Stimulated activated CD8-positive, alpha-beta memory T cell treated with anti-CD3 and anti-CD28 coated beads, Interleukin-2, amount 100 ng/mL, for 48 hours (primary cell): ENCODE results near the gene ZXDC.

ENCODE experiments used
- DNase-seq, 2 donors: peaks; one replicate each; pipeline ENCODE4 v3.0.0-alpha.2; 2020; ENCODE audit warnings: low read depth in 2 of 2

ZXDC gene

DNA sequence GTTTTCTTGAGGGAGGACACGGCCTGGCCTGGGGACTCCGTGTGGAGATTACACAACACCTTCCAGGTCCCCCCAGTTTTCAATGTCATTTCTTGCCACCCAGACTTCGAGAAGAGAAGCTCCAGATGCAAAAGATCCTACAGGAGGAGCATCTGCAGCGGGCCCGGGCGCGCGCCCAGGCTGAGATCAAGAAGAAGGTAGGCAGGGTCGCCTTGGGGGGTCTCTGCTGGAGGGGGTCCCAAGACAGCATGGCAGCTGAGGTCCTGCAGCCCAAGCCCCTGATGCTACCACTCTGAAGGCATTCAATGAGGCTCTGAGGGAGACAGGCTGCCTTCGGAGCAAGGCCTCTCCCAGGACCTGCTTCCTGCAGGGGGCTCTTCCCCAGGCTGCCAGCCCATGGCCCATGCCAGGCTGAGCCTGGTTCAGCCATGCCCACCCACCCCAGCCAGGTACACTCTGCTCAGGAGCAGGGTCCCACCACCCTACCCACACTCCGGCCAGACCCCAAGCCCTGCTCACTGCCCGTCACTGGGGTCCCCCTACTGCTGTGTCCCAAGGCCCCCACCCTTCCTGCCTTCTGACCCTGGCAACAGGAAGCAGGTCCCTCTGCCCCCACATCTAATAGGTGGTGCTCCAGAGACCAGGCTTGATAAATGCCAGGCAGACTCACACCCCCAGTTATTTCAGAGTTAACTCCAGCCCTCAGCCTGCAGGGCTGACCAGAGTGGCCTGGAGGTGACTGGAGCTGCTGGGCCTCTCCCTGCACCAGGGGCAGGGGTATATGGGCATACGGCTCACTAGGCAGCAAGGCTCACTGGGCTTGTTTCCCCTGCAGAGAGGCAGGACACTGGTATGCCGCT, 40.0 kb downstream of the ZXDC start:
- no peak for DNase-seq

GRCh38 chr3:126434931-126435411, 40.7 kb downstream of the ZXDC start:
- DNase-seq = no peak

DNA sequence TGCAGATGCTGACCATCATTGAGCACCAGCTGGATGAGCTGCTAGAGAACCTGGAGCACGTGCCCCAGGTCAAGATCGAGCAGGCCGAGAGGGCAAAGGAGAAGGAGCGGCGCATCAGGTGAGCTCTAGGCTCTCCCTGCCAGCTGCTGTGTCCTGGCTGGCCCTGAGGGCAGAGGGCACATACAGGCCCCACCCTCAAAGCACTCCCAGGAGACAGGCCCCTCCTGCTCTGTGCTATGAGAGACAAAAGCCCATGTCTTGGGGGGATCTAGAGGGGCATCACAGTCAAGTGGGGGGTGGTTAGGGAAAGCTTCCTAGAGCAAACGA, 41.5 kb downstream of the ZXDC start:
- DNase-seq = no peak

GRCh38 chr3:126433496-126434263, 42.0 kb downstream of the ZXDC start:
- DNase-seq = no peak

DNA sequence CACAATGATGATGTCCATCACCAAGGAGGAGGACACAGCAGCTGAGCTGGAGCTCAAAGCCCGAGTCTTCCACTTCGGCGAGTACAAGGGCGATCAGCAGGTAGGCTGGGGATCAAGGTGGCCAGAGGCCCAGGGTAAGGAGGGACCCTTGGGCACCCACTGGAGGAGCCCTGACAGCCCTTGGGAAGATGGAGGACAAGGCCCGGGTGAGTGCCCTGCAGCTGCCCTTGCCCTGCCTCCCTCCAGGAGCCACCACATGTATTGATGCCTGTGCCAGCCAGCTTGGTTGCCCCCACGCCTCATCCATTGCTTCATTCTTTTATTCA, 42.6 kb downstream of the ZXDC start:
- DNase-seq = no peak

GRCh38 chr3:126432361-126433104, 43.2 kb downstream of the ZXDC start:
- no peak for DNase-seq

- no peak for DNase-seq
Measured at GRCh38 chr3:126431103-126431534, 44.6 kb downstream of the ZXDC start.

DNA sequence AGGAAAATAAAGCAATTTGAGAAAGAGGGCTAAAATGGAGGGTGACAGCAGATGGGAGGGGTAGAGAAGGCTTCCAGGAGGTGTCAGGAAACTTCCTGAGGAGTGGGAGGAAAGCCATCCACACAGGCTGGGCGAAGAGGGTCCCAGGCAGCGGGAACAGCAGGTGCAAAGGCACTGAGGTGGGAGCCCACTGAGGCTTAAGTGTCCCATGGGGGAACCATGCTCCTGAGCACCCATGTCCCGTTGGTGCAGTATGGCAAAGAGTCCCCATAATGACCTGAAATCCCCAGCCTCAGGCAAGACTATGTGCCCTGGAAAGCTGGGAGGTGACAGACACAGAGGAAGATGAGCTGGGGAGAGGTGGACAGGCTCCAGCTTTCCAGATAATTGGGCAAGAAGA, 50.9 kb downstream of the ZXDC start:
- DNase-seq = no peak

DNA sequence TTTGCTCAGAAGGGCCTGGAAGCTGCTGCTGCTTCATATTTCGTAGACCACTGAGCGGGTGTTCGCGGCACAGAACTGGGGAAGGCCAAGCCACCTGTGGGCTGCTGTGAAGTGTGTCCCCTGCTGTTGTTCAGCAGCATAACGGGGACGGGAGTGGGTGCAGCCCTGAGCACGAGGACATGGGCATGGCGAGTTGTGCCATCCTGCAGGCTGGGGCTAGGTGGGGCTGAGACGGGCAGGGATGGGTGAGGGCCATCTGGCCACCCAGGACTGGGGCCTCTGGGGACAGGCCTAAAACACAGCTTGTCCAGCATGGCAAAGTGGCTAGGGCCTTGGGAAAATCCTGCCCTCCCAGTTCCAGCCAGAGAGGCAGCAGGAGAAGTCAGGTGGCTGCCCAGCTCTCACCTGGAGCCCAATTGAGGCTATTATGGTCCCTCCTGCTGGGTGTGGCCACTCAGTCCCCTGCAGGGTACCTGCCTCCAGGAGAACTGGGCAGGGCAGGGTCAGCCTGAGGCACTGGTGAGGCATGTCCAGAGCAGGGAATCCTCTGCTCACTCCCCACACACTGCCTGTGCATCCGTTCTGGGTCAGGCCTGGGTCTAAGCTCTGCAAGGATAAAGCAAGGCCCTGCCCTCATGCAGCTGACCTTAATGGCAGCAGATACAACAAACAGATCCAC, 51.5 kb downstream of the ZXDC start:
- no peak for DNase-seq

DNA sequence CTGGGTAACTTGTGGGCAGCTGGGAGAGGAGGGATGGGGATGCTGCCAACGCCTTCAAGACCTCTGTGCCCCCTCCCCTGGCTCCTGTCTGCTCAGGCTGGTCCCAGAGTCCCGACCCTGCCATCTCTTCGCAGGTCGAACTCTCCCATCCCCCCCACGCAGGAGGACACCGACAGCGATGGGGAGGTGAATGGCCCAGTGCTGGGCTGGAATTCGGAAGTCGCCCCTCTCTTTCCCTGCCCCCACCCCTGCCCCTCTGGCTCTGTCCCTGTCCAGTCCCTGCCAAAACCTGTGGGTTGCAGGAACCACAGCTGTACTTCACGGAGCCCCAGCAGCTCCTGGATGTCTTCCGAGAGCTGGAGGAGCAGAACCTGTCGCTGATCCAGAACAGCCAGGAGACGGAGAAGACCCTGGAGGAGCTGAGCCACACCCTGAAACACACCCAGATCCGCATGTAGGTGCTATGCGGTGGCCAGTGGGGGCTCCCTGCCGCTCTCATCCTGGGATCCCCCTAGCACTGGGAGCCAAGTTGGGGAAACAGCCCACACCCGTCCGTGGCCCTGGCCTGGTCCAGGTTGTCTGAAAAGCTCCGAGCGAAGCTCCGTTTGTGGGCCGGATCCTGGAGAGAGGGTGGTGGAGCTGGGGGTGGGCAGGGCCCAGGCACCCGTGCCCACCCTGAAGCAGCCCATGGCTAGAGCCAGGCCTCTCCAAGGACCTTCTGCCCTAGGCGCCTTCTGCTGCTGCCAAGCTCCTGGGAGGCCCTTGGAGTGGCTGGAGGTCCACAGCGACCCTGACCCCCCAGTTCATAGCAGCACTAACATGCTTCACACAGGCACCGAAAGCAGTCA, 52.3 kb downstream of the ZXDC start:
- DNase-seq = no peak

- DNase-seq = no peak
Measured at GRCh38 chr3:126422571-126423091, 53.1 kb downstream of the ZXDC start.

- no peak for DNase-seq
Measured at GRCh38 chr3:126422121-126422520, 53.6 kb downstream of the ZXDC start.

GRCh38 chr3:126421573-126422119, 54.0 kb downstream of the ZXDC start:
- no peak for DNase-seq

- DNase-seq = no peak
Measured at GRCh38 chr3:126419886-126420786, 55.6 kb downstream of the ZXDC start.

DNA sequence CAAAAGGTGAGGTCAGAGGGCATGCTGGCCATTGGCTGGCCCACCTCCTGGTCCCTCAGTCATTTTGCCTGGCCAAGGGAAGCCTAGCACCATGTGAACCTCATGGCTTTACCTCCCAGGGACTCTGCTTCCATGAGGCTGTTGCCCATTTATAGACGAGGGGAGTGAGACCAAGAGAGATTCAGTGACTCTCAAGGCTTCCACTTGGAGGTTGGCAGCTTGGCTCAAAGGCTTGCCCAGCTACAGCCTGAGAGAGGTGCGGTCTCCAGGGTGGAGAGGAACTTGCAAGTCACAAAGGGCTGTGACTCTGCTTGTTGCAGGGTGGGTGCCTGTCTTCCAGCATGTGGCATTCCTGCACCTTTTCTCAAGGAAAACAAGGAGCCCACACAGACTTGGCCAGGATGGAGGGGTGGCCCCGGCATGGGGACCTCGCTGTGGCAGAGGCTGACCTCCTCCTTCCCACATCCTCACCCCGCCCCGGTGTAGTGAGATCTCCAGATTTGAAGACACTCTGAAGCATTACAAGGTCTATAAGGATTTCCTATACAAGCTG, 56.5 kb downstream of the ZXDC start:
- DNase-seq = no peak

GRCh38 chr3:126418661-126419131, 57.0 kb downstream of the ZXDC start:
- DNase-seq = no peak

- DNase-seq = no peak
Measured at GRCh38 chr3:126417981-126418530, 57.6 kb downstream of the ZXDC start.

GRCh38 chr3:126417515-126417914, 58.2 kb downstream of the ZXDC start:
- DNase-seq = no peak

- no peak for DNase-seq
Measured at GRCh38 chr3:126416943-126417342, 58.7 kb downstream of the ZXDC start.
